Measurements from ENCODE around the gene USH1C.

- TF ChIP-seq CTCF (IDR thresholded peaks at IDR 0.05; ENCODE audit: low read length) (no peak), EZH2 (optimal IDR thresholded peaks at IDR 0.05; ENCODE audit: low read depth, low read length) (no peak)
Observed at GRCh38 chr11:17546240-17546639, 2.0 kb upstream of the USH1C start.

Measured in MM.1S (cell line).